Measurements from ENCODE around the gene UBXN10. TPM values are rescaled to one million over a fixed set of nuclear protein-coding genes. Genes with fewer than 3 reads are reported as not detected.
"Not testable (repeated sequence)": the region's sequence is repeated elsewhere in the genome, so short reads cannot be mapped to it uniquely, and the experiment has no call there.

Gene UBXN10
- total RNA-seq, 1 donor from 2014 or later: not detected

DNA sequence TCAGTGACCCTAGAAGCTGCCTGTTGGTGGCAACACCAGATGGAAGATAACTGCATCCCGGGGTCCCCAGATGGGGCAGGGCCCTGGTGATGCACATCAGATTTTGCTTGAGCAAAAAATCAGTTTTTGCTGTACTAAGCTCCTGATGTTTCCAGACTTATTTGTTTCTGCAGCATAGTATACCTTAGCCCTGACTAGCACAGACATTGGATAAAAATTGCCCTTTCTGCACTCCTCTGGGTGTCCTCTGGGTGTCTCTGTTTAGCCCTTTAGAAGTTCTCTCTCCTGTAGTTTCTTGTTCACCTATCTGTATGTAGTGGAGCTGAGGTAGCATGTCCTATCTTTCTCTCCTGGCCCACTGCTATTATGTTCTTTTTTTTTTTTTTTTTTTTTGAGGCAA, 30.7 kb downstream of the UBXN10 start:
- Histone ChIP-seq H3K4me3 (no peak overlapping the region), H3K36me3 (no peaks in the 10 kb centered on the region), H3K27ac (no peak overlapping the region), H3K9me3 (no peaks in the 10 kb centered on the region), H3K4me1 (peaks cover 0 to 3% of the 10 kb centered on the region in 2 donors), H3K27me3 (no peaks in the 10 kb centered on the region)
- TF ChIP-seq, protein P1, sequence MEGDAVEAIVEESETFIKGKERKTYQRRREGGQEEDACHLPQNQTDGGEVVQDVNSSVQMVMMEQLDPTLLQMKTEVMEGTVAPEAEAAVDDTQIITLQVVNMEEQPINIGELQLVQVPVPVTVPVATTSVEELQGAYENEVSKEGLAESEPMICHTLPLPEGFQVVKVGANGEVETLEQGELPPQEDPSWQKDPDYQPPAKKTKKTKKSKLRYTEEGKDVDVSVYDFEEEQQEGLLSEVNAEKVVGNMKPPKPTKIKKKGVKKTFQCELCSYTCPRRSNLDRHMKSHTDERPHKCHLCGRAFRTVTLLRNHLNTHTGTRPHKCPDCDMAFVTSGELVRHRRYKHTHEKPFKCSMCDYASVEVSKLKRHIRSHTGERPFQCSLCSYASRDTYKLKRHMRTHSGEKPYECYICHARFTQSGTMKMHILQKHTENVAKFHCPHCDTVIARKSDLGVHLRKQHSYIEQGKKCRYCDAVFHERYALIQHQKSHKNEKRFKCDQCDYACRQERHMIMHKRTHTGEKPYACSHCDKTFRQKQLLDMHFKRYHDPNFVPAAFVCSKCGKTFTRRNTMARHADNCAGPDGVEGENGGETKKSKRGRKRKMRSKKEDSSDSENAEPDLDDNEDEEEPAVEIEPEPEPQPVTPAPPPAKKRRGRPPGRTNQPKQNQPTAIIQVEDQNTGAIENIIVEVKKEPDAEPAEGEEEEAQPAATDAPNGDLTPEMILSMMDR (IDR thresholded peaks at IDR 0.05): no peak
- intact Hi-C loops (cut with DNase I): no loop called here
- DNase-seq (ENCODE audit: low spot score in 2 of 2): no peak

DNA sequence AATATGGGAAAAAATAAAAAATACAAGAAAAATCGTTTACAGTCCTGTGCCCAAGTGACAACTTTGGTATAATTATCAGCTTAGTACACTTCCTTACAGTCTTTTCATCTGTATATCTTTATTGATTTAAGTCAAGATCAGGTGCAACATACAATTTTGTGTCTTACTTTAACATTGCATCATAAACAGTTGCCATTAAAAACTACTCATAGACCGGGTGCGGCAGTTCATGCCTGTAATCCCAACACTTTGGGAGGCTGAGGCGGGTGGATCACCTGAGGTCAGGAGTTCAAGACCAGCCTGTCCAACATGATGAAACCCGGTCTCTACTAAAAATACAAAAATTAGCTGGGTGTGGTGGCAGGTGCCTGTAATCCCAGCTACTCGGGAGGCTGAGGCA, 33.2 kb downstream of the UBXN10 start:
- H3K27me3 ChIP-seq; H3K4me1 ChIP-seq; H3K4me3 ChIP-seq; H3K36me3 ChIP-seq; H3K27ac ChIP-seq; DNase-seq (ENCODE audit: low spot score in 2 of 2); intact Hi-C loops (cut with DNase I); H3K9me3 ChIP-seq: not testable (repeated sequence)

DNA sequence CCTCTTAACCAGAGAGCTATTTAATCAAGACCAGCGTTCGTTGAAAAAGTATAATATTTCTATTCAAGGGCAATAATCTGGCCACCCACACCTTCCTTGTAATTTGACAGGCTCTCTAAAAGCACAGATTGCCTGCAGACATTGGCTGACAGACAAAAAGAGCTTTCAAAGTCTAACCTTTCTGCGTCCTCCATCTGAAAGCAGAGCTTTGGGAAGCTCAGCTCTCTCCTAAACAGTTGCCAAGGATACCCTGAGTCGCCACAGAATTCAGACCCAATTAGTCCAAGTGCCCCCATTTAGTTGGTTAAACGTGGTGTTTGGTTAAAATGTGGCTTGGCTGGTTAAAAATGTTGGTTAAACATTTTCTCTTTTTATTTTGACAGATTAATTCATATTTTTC, 34.1 kb downstream of the UBXN10 start:
- intact Hi-C loops (cut with DNase I): no loop called here
- TF ChIP-seq, protein P1 (IDR thresholded peaks at IDR 0.05): no peak
- Histone ChIP-seq H3K9me3 (no peaks in the 10 kb centered on the region), H3K27me3 (no peaks in the 10 kb centered on the region), H3K4me3 (no peak overlapping the region), H3K4me1 (no peaks in the 10 kb centered on the region), H3K27ac (no peak overlapping the region), H3K36me3 (no peaks in the 10 kb centered on the region)
- DNase-seq (ENCODE audit: low spot score in 2 of 2): no peak

DNA sequence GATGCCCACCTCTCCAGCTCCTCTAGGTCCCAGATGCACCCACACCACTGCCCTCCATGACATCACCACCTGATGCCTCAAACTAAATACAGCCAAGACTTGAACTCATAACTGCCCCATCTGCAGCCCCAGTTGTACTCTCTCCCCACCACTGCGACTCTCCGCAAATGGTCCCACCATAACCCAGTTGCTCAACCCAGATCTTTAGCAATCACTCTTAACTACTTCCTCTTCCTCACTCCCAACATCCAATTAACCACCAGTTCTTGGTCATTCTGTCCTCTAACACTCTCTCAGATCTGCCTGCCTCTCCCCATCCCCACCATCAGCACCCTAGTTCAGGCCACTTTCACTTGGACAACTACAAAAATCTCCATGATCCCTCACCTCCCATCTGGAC, 37.2 kb downstream of the UBXN10 start:
- no peak overlapping the region for H3K4me3 ChIP-seq
- DNase-seq (ENCODE audit: low spot score in 2 of 2): no peak
- no peaks in the 10 kb centered on the region for H3K4me1 ChIP-seq
- TF ChIP-seq, protein P1 (IDR thresholded peaks at IDR 0.05): no peak
- no peak overlapping the region for H3K27ac ChIP-seq
- H3K9me3 ChIP-seq: no peaks in the 10 kb centered on the region
- intact Hi-C loops (cut with DNase I): no loop called here
- H3K27me3 ChIP-seq: no peaks in the 10 kb centered on the region
- H3K36me3 ChIP-seq: no peaks in the 10 kb centered on the region

DNA sequence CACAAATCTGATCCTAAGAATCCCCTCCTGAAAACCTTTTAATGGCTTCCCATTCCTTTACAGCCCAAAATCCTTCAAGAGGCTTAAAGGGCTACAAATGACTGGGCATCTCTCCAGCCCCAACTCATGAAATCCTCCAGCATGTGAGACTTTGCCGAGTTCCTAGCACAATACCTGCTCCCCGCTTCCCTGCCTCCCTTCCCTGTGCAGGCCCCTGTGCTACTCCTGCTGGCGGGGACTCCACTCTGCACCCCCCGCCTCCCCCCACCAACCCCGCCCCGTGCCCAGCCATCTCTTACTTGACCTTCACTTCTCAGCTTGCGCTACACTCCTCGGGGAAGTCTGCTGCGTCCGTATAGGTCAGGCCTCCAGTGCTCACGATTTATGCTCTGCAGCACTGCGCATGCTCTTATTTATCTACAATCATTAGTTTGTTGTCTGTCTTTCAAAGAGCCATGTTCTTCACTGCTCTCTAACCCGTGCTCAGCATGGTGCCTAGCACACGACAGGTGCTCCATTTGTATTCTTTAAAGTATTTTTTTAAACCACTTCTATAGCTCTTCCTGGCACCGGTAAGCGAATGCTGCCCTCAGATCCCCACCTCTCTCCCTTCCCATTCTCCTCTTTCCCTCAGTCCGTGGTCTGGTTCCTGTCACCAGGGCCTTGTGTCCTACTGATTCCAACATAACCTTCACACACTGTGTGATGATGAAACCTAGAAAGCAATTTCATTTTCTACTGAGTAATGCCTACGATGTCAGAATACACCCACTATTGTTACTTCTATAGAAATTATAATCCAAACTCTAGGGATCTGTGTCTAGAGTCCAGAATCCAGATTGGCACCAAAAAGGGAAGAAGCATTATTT, 37.9 kb downstream of the UBXN10 start:
- DNase-seq (ENCODE audit: low spot score in 2 of 2): no peak
- H3K36me3 ChIP-seq: no peaks in the 10 kb centered on the region
- no peaks in the 10 kb centered on the region for H3K4me1 ChIP-seq
- no peaks in the 10 kb centered on the region for H3K27me3 ChIP-seq
- H3K4me3 ChIP-seq: no peak overlapping the region
- TF ChIP-seq, protein P1 (IDR thresholded peaks at IDR 0.05): no peak
- H3K27ac ChIP-seq: no peak overlapping the region
- intact Hi-C loops (cut with DNase I): no loop called here
- H3K9me3 ChIP-seq: no peaks in the 10 kb centered on the region

DNA sequence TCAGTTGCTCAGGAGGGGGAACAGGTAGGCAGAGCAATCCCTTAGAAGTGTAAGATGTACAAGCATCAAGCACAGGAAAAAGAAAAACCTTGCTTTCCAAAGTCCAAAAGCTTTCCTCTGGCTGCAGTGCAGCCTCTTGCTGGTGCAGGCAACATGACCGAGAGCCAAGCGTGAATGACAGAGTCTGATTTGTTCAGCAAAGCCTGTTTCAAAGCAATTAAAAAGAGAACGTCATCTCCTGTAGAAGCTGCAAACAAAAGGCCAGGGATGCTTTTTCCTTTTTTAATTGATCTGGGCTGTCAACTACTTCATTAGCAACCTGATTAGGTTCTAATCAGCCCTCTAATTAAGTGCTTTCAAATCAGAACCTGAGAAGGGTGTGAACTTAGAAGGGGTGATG, 38.6 kb downstream of the UBXN10 start:
- Histone ChIP-seq H3K4me1 (no peaks in the 10 kb centered on the region), H3K36me3 (no peaks in the 10 kb centered on the region), H3K4me3 (no peak overlapping the region), H3K9me3 (no peaks in the 10 kb centered on the region), H3K27me3 (no peaks in the 10 kb centered on the region), H3K27ac (no peak overlapping the region)
- TF ChIP-seq, protein P1 (IDR thresholded peaks at IDR 0.05): no peak
- intact Hi-C loops (cut with DNase I): no loop called here
- no peak for DNase-seq (ENCODE audit: low spot score in 2 of 2)

All from ascending aorta (tissue), 2 donors.